Inflammatory macrophage treated with lipopolysaccharide for 1 hour (primary cell): Measurements from ENCODE around the gene SYTL2.
"Not testable (repeated sequence)": the region's sequence is repeated elsewhere in the genome, so short reads cannot be mapped to it uniquely, and the experiment has no call there.

Experiments used
- DNase-seq, 2 donors: peaks; one replicate each; pipeline ENCODE4 v3.0.0-alpha.2; 2020 to 2022

The SYTL2 gene

GRCh38 chr11:85795712-85796487 is 15.0 kb downstream of the SYTL2 start:
- no peak for DNase-seq

GRCh38 chr11:85791409-85791990 is 19.4 kb downstream of the SYTL2 start:
- no peak for DNase-seq

- no peak for DNase-seq
These were observed 22.9 kb downstream of the SYTL2 start for GRCh38 chr11:85787809-85788760.

- no peak for DNase-seq
These were observed 23.8 kb downstream of the SYTL2 start for GRCh38 chr11:85787168-85787567.

- no peak for DNase-seq
These were observed 26.3 kb downstream of the SYTL2 start for GRCh38 chr11:85784480-85785265.

GRCh38 chr11:85783758-85784157 is 27.2 kb downstream of the SYTL2 start:
- DNase-seq = no peak

- DNase-seq = peak in 1 of 2 donors; percentile 33
These were observed 30.0 kb downstream of the SYTL2 start for GRCh38 chr11:85780780-85781517.

- no peak for DNase-seq
These were observed 30.8 kb downstream of the SYTL2 start for GRCh38 chr11:85779956-85780640.

GRCh38 chr11:85777603-85777972 is 33.4 kb downstream of the SYTL2 start:
- not testable (repeated sequence) for DNase-seq

GRCh38 chr11:85776951-85777602 is 33.9 kb downstream of the SYTL2 start:
- no peak for DNase-seq

- DNase-seq = no peak
These were observed 36.5 kb downstream of the SYTL2 start for GRCh38 chr11:85774256-85775101.

GRCh38 chr11:85772695-85773094 is 38.2 kb downstream of the SYTL2 start:
- no peak for DNase-seq

- DNase-seq = no peak
These were observed 39.4 kb downstream of the SYTL2 start for GRCh38 chr11:85771568-85771967.

GRCh38 chr11:85769771-85770170 is 41.2 kb downstream of the SYTL2 start:
- no peak for DNase-seq

GRCh38 chr11:85768473-85769146 is 42.3 kb downstream of the SYTL2 start:
- DNase-seq = no peak

- no peak for DNase-seq
These were observed 43.5 kb downstream of the SYTL2 start for GRCh38 chr11:85767246-85767945.

GRCh38 chr11:85766721-85767161 is 44.2 kb downstream of the SYTL2 start:
- DNase-seq = no peak

- no peak for DNase-seq
These were observed 46.1 kb downstream of the SYTL2 start for GRCh38 chr11:85764796-85765195.
